ENCODE data around the gene HIP1. TPM values are rescaled to one million over a fixed set of nuclear protein-coding genes. Genes with fewer than 3 reads are reported as not detected.

Gene HIP1
- total and polyA plus RNA-seq, 2 of the 13 experiments (the other 11 are each of a cell fraction or from before 2014, with no cell fraction given), result 4.5 to 6.2 TPM

- no peak for TF ChIP-seq ZNF317 (CRISPR knock-in tag; IDR thresholded peaks at IDR 0.05)
- TF ChIP-seq AHDC1 (CRISPR knock-in tag; IDR thresholded peaks at IDR 0.05; ENCODE audit: borderline replicate concordance), result no peak
- no peak for TF ChIP-seq IKZF4 (CRISPR knock-in tag; IDR thresholded peaks at IDR 0.05; ENCODE audit: borderline replicate concordance, low read depth, not compliant biosample characterization)
- no peak for TF ChIP-seq KMT2A (CRISPR knock-in tag; IDR thresholded peaks at IDR 0.05)
- TF ChIP-seq ZNF772 (CRISPR knock-in tag; IDR thresholded peaks at IDR 0.05), result no peak
- TF ChIP-seq ZNF75D (CRISPR knock-in tag; IDR thresholded peaks at IDR 0.05; ENCODE audit: borderline replicate concordance), result no peak
- no peak for TF ChIP-seq ZNF460 (CRISPR knock-in tag; IDR thresholded peaks at IDR 0.05; ENCODE audit: borderline replicate concordance)
- no peak for TF ChIP-seq ZNF253 (CRISPR knock-in tag; IDR thresholded peaks at IDR 0.05; ENCODE audit: borderline replicate concordance)
- H3K79me2 ChIP-seq (ENCODE audit: insufficient read depth, low read length), result no peaks in the 10 kb centered on the region
- no peak overlapping the region for H3K4me2 ChIP-seq (ENCODE audit: low read depth, low read length)
- no peaks in the 10 kb centered on the region for H3K9me3 ChIP-seq (ENCODE audit: low read length)
- ChIA-PET CTCF (ENCODE audit: low intra/inter-chr PET ratio, low total read pairs) (no interaction called here), POLR2A (no interaction called here)
- no TSS peak for BruUV-seq (replicated peaks)
- H3K27ac ChIP-seq (ENCODE audit: extremely low read length, insufficient read depth, low read length), result no peak overlapping the region
- H3K36me3 ChIP-seq (replicated peaks in 1 of 2; ENCODE audit: control insufficient read depth in 1 of 2, insufficient read depth in 2 of 2, low read length in 2 of 2), result no peaks in the 10 kb centered on the region
- intact Hi-C loops (cut with micrococcal nuclease; ENCODE audit: unreplicated experiment), result no loop called here
- FAIRE-seq (no peak), ATAC-seq (no peak), DNase-seq (ENCODE audit: low spot score) (no peak)
- peaks cover 19% of the 10 kb centered on the region for H3K4me1 ChIP-seq (ENCODE audit: insufficient read depth, low read length)
- in situ Hi-C loops (cut with HindIII; ENCODE audit: extremely low pct_ligation_motif_present, low pct_unique_long_range_greater_than_20kb), result no loop called here
- H3K27me3 ChIP-seq (ENCODE audit: control insufficient read depth in 1 of 2, insufficient read depth in 2 of 2, low read length in 2 of 2), result no peaks in the 10 kb centered on the region
- no peak overlapping the region for H2AFZ ChIP-seq (ENCODE audit: low read length)
- no peaks in the 10 kb centered on the region for H4K20me1 ChIP-seq (ENCODE audit: insufficient read depth, low read length)
- H3K9ac ChIP-seq (ENCODE audit: insufficient read depth, low read depth, low read length), result no peak overlapping the region
- no peak overlapping the region for H3K4me3 ChIP-seq (replicated peaks in 1 of 3; ENCODE audit: insufficient read depth in 1 of 3, low read depth in 2 of 3, low read length in 3 of 3)
- 86% methylated on average over 4 of the region's 5 CpGs for WGBS (ENCODE audit: low lambda C conversion rate)
Observed at GRCh38 chr7:75591467-75592255, 147.1 kb downstream of the HIP1 start.

Data from HepG2 (cell line).